K562 (cell line): ENCODE measurements around the gene GLB1L3. TPM values are rescaled to one million over a fixed set of nuclear protein-coding genes. Genes with fewer than 3 reads are reported as not detected.

Experiments
- ATAC-seq: fragments of 200-7000 bp; cut with Tn5 transposase; 3 replicates; pipeline ENCODE4 v1.9.1; 2020; ENCODE audit warnings: moderate library complexity
- BruUV-seq: library from RNA; stranded (reverse); fragments of 400-500 nt; replicated peaks from 2 replicates; lab custom pipeline; 2021; lab: Mats Ljungman, UMichigan
- CTCF ChIA-PET: fragments of 300-600 bp; formaldehyde crosslinking; extraction: SDS; loops from one replicate; lab custom pipeline; 2021; ENCODE audit warnings: low intra/inter-chr PET ratio; lab: Yijun Ruan, JAX
- POLR2A ChIA-PET: fragments of 300-600, 350-650 bp; sonication (Branson Sonifier 250); formaldehyde crosslinking; extraction: SDS; loops from one replicate; lab custom pipeline; 2021; ENCODE audit warnings: antibody characterized with exemption, inconsistent platforms; lab: Yijun Ruan, JAX
- DNase-seq, 4 experiments: peaks; one replicate each; pipeline versions ENCODE4 v3.0.0 to v3.0.0-alpha.2; 2011 to 2018; ENCODE audit warnings: low spot score in 3 of 4, mixed read lengths in 3 of 4; ENCODE audit errors: extremely low read depth in 1 of 4
- FAIRE-seq: peaks from 2 replicates; lab custom pipeline; 2011; peaks lifted over from hg19 to GRCh38; lab: Jason Lieb, UNC
- H2AFZ ChIP-seq: 2 replicates; pipeline ENCODE4 v1.6.0; 2011; ENCODE audit warnings: low read depth, low read length, control low read depth, inconsistent platforms
- H3K27ac ChIP-seq: fragments of 200-600 bp; 3 replicates; pipeline ENCODE4 v1.8.0; 2011; ENCODE audit warnings: low read depth, mild to moderate bottlenecking, control low read depth, inconsistent platforms, low read length, moderate library complexity, mixed read lengths; ENCODE audit errors: extremely low read depth
- H3K27me3 ChIP-seq, 2 experiments: fragments of 300-600 bp in 1 of 2; 2 replicates in 1 of 2; 3 replicates in 1 of 2; pipeline versions ENCODE4 v1.6.0 to v1.8.0; 2011; ENCODE audit warnings: inconsistent platforms in 2 of 2, low read length in 2 of 2, mild to moderate bottlenecking in 1 of 2, mixed read lengths in 1 of 2, moderate library complexity in 1 of 2; ENCODE audit not compliant: control insufficient read depth in 2 of 2, insufficient read depth in 2 of 2
- H3K36me3 ChIP-seq: fragments of 300-600 bp; 3 replicates; pipeline ENCODE4 v1.8.0; 2011; ENCODE audit warnings: mild to moderate bottlenecking, low read length, inconsistent platforms; ENCODE audit not compliant: control insufficient read depth, insufficient read depth
- H3K4me1 ChIP-seq, 2 experiments: fragments of 200-600 bp in 1 of 2; replicated peaks in 1 of 2; 2 replicates in 1 of 2; 3 replicates in 1 of 2; pipeline versions ENCODE4 v1.5.1 to v1.8.0; 2011; ENCODE audit warnings: inconsistent platforms in 2 of 2, low read length in 2 of 2, mild to moderate bottlenecking in 1 of 2, mixed read lengths in 1 of 2, moderate library complexity in 1 of 2; ENCODE audit not compliant: control insufficient read depth in 2 of 2, insufficient read depth in 2 of 2
- H3K4me2 ChIP-seq: 2 replicates; pipeline ENCODE4 v1.6.1; 2011; ENCODE audit warnings: low read length, control low read depth, inconsistent platforms, mixed read lengths; ENCODE audit not compliant: insufficient read depth
- H3K4me3 ChIP-seq: fragments of 200-600 bp; sonication (generic), shearing (Covaris generic); 2 replicates; pipeline ENCODE4 v1.5.1; 2016; ENCODE audit warnings: control low read depth, inconsistent platforms
- H3K79me2 ChIP-seq: fragments of 200-600 bp; 3 replicates; pipeline ENCODE4 v1.8.0; 2011; ENCODE audit warnings: low read length, inconsistent platforms; ENCODE audit not compliant: control insufficient read depth, insufficient read depth
- H3K9ac ChIP-seq, 2 experiments: 2 replicates each; pipeline versions ENCODE4 v1.6.0 to v1.6.1; 2011; ENCODE audit warnings: low read depth in 2 of 2, low read length in 2 of 2, control low read depth in 1 of 2, inconsistent platforms in 1 of 2, mild to moderate bottlenecking in 1 of 2, mixed read lengths in 1 of 2; ENCODE audit not compliant: insufficient read depth in 1 of 2
- H3K9me1 ChIP-seq: one replicate; pipeline ENCODE4 v1.6.0; 2011; ENCODE audit warnings: inconsistent platforms, mild to moderate bottlenecking, low read length, moderate library complexity; ENCODE audit not compliant: control insufficient read depth, insufficient read depth
- H3K9me3 ChIP-seq: replicated peaks from 2 replicates; pipeline ENCODE4 v1.5.1; 2011; ENCODE audit warnings: low read depth, low read length, inconsistent platforms; ENCODE audit not compliant: control insufficient read depth, insufficient read depth
- H4K20me1 ChIP-seq: replicated peaks from 2 replicates; pipeline ENCODE4 v1.6.1; 2011; ENCODE audit warnings: low read length, inconsistent platforms, mixed read lengths; ENCODE audit not compliant: control insufficient read depth, insufficient read depth
- CEBPG ChIP-seq, 3 experiments: fragments of 200-800 bp in 1 of 3; sonication (Bioruptor generic) in 1 of 3; sonication (generic) in 1 of 3; formaldehyde crosslinking in 1 of 3; IDR thresholded peaks in 2 of 3; conservative IDR thresholded peaks in 1 of 3; 2 replicates each; pipeline versions ENCODE4 v1.6.1 to v1.8.0; 2016 to 2022; ENCODE audit warnings: missing compliant biosample characterization in 2 of 3, missing genetic modification characterization in 2 of 3, mild to moderate bottlenecking in 1 of 3, missing genetic modification reagents in 1 of 3
- HDAC8 ChIP-seq: fragments of 450-650 bp; IDR thresholded peaks from 2 replicates; pipeline ENCODE4 v1.6.1; 2016; ENCODE audit warnings: mild to moderate bottlenecking, missing genetic modification characterization, moderate library complexity, missing compliant biosample characterization
- PHF8 ChIP-seq: fragments of 200-600 bp; sonication (generic); IDR thresholded peaks from 2 replicates; pipeline ENCODE4 v1.6.1; 2012; ENCODE audit warnings: mixed run types, mild to moderate bottlenecking, inconsistent platforms, low read length, moderate library complexity, borderline replicate concordance
- SFPQ ChIP-seq: fragments of 200-400 bp; formaldehyde crosslinking; IDR thresholded peaks from 2 replicates; pipeline ENCODE4 v1.6.1; 2017; ENCODE audit warnings: mild to moderate bottlenecking, low read depth, low read length, moderate library complexity
- SIN3A ChIP-seq, 2 experiments: fragments of 150-350 bp in 1 of 2; IDR thresholded peaks; 2 replicates each; pipeline ENCODE4 v1.6.1; 2011 to 2016; ENCODE audit warnings: borderline replicate concordance in 2 of 2, low read depth in 2 of 2, low read length in 2 of 2, mild to moderate bottlenecking in 2 of 2, moderate library complexity in 2 of 2; ENCODE audit not compliant: control insufficient read depth in 1 of 2
- ZNF785 ChIP-seq: fragments of 250-450 bp; sonication (Bioruptor Pico); IDR thresholded peaks from 2 replicates; pipeline ENCODE4 v1.4.0; 2020; ENCODE audit warnings: mild to moderate bottlenecking
- WGBS: fragments of 100-300 bp; shearing (Covaris generic); methylation state at CpG from one replicate; pipeline ENCODE4 v1.1.6; 2016; ENCODE audit warnings: low coverage, mixed read lengths; ENCODE audit not compliant: insufficient coverage; ENCODE audit errors: missing lambda C conversion rate; 5-methylcytosine and 5-hydroxymethylcytosine counted together
- in situ Hi-C: fragments of 300-500 bp; cut with MboI; formaldehyde crosslinking; loops from 4 replicates; pipeline ENCODE4 v1.15.0; 2018; ENCODE audit warnings: inconsistent platforms, mixed read lengths
- intact Hi-C: fragments of 100-400 bp; cut with micrococcal nuclease; formaldehyde crosslinking; loops from 2 replicates; pipeline ENCODE4 v1.14.2; 2022
- polyA plus RNA-seq, 8 experiments: library from polyadenylated mRNA; depleted of rRNA in 4 of 8; stranded (reverse) in 5 of 8; unstranded in 3 of 8; fragments of >200 nt; fragmentation: Nextera tagmentation in 2 of 8; fragmentation: Illumina TruSeq in 1 of 8; extraction: Ambion mirVana in 2 of 8; extraction: Trizol in 1 of 8; gene quantifications; 2 replicates each; pipeline versions ENCODE4 v1.2.1 to v1.2.3, GENCODE V29; 2011 to 2014; ENCODE audit warnings: inconsistent platforms in 1 of 8, missing spikeins in 1 of 8
- total RNA-seq, 7 experiments: library from RNA; depleted of rRNA in 6 of 7; stranded (reverse); fragments of >200 nt in 6 of 7; fragmentation: Illumina TruSeq in 2 of 7; extraction: Trizol in 2 of 7; gene quantifications; 2 replicates each; pipeline versions ENCODE4 v1.2.1 to v1.2.3, GENCODE V29; 2011 to 2021; ENCODE audit warnings: low replicate concordance in 1 of 7

Gene GLB1L3
- total and polyA plus RNA-seq, 9 of the 15 experiments (the other 6 are each of a cell fraction or from before 2014, with no cell fraction given) = 0.18 to 3.3 (median 0.49) TPM

- Histone ChIP-seq H3K9me3 (no peaks in the 10 kb centered on the region), H3K4me3 (no peak overlapping the region), H3K9ac (no peak overlapping the region), H3K4me2 (no peak overlapping the region), H3K79me2 (no peaks in the 10 kb centered on the region), H3K9me1 (no peaks in the 10 kb centered on the region), H3K36me3 (no peaks in the 10 kb centered on the region), H3K27me3 (peaks cover 35 to 64% of the 10 kb centered on the region in 2 experiments), H3K27ac (no peak overlapping the region), H3K4me1 (peaks cover 7 to 15% of the 10 kb centered on the region in 2 experiments; a peak in 3 of 5 replicates), H4K20me1 (no peaks in the 10 kb centered on the region), H2AFZ (no peak overlapping the region)
- intact Hi-C loops = loop anchor here (5.0 kb wide), 1 partner anchor 50 kb away; no protein-coding TSS in a partner anchor
- BruUV-seq = no TSS peak
- in situ Hi-C loops = no loop called here
- ATAC-seq = no peak
- POLR2A ChIA-PET = no interaction called here
- no peak for FAIRE-seq
- CTCF ChIA-PET = no interaction called here
- DNase-seq = no peak
- WGBS = 0% methylated on average over 4 of the region's 4 CpGs
- no peak for TF ChIP-seq PHF8
- TF ChIP-seq SIN3A (IDR thresholded peaks at IDR 0.05; ENCODE audit: borderline replicate concordance in 2 of 2, control insufficient read depth in 1 of 2, low read depth in 2 of 2, low read length in 2 of 2) = no peak
- TF ChIP-seq SFPQ = no peak
- TF ChIP-seq HDAC8 (tag) = no peak
- no peak for TF ChIP-seq CEBPG (CRISPR knock-in tag; IDR thresholded peaks at IDR 0.05)
- TF ChIP-seq CEBPG (tag; conservative IDR thresholded peaks at IDR 0.05 in 1 of 2, IDR thresholded peaks at IDR 0.05 in 1 of 2) = no peak
- TF ChIP-seq ZNF785 (CRISPR knock-in tag) = no peak
Observed at GRCh38 chr11:134271978-134272377, 4.2 kb upstream of the GLB1L3 start.
